Measurements from ENCODE around the gene PRCC.

The PRCC gene

DNA sequence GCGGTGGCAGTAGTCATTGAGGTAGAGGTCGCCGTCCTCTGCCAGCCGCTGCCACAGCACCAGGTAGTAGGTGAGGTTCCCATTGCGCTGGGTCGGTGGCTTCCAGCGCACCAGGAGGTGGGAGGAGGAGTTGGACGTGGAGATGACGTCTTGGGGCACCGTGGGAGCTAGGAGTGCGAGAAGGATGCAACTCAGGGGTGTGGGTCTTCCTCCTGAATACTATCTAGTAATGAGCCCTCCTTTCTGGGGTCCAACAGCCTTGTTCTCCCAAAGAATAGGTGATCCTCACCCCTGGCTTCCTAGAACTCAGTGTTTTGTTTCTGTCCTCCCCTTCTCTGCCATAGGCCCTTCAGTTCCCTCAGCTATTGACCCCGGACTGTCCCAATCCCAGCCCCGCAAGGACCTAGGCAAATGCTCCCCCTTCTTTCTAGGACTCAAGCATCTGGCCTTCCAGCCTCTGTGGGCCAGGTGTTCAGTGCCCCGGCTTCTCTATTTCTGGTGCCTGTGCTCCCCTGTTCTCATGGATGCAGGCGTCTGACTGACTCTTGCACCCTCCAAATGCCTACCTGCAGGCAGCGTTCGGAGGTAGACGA, 78.7 kb downstream of the PRCC start:
- no peak for DNase-seq

DNA sequence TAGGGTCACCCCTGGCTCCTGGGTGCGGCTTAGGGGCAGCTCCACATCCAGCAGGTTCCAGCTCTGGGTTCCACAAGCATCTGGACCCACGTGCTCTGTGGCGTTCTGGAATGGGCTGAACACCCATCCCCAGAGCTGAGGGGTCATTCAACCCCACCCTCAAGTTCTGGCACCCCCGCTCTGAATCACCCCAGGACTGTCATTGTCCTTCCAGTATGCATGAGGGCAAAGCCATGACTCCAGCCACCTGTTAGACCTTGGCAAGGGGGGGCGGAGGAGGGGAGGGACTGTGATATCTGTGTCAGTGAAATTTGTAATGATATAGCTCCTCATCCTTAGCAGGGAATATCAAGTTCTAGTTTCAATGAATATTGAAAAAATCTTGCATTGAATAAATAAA, 79.3 kb downstream of the PRCC start:
- no peak for DNase-seq

DNA sequence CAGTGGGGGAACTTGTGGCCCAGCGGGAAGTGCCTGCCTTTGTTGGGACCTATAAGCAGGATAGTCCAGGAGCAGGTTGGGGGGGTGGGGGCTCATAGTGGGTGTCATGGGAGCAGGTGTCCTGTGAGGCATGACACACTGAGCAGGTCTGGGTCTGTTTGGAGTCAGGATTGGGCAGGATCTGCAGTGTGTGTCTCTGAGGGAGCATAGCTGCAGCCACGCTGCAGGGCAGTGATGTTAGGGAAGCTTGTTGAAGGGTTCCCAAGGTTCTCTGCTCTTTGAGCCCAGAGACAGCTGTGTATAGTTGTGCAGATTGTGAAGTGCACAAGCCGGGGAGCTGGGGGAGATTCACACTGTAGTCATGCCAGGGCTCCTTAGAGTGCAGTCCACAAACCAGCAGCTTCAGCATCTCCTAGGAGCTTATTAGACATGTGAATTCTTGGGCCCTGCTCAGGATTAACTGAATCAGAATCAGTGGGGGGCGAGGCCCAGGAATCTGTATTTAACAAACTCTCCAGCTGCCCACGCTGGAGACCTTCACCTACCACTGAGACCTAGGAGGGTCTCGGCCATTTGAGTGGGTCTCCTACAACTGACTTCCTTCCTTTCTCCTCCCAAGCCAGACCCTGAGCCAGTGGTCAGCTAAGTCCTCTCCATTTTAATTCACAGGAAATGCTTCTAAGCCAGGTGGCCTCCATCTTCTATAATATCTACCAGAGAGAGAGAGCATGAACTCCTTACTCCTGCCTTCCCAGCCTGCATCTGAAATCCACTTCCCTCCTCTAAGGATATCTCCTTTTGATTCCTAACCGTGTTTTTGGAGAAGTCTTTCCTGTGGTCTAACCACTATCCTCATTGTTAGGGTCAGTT, 80.5 kb downstream of the PRCC start:
- no peak for DNase-seq

DNA sequence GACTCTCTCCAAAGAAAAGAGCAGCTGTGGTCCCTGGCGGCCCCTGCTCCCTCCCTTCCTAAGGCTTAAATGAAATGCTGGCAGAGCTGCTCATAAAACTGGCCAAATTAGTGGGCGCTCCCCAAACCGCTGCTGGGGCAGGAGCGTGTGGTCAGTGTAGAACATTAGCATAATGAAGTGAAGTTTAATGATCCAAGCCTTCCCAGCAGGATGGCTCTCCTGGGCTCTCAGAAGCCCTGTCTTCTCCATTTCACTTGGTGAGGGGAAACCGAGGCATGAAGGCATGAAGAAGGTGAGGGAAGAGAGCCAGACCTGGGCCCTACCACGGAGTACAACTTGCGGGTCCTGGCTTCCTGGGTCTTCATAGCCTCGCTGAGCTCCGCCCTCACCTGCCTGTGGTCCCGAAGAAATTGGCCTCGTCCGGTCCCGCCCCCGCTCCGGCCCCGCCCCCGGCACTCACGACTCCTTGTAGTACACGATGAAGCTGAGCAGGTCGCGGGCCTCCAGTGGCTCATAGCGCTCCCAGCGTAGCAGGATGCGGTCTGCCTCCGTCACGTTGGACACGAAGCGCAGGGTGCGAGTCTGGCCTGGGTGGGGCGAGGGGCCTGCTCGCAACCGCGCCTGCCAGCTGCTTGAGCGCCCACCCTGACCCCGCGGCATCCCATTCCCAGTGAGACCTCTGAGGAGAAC, 81.3 kb downstream of the PRCC start:
- DNase-seq: no peak

DNA sequence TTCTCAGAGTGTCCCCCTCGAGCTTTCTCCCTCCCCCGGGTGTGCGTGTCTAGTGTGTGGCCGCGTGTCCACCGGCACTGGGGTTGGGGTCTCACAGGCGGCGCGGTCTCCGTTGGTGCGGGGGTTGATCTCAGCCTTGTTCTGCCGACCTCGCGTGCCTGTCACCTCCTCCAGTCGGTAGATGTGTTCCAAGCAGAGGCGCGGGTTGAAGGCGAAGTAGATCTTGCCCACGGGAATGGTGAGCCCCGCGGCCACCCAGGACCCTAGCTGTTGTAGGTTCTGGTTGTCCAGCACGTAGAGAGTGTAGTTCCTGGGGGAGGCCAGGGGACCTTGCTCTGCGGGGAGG, 81.8 kb downstream of the PRCC start:
- DNase-seq: no peak

Measured in midbrain (tissue), 1 donor.